KMS-11 (cell line): ENCODE data around the gene LRCH4.
A peak's percentile ranks its signal among the peaks of the same experiment; 100 is the strongest.

Experiments
- H2AFZ ChIP-seq: fragments of 200-600 bp; sonication (generic); 2 replicates; pipeline ENCODE4 v1.6.1; 2016; ENCODE audit warnings: antibody characterized with exemption, mixed run types, low read depth
- H3K27ac ChIP-seq: fragments of 200-600 bp; sonication (generic); 2 replicates; pipeline ENCODE4 v1.6.1; 2016; ENCODE audit warnings: mild to moderate bottlenecking, mixed run types
- H3K27me3 ChIP-seq: fragments of 200-600 bp; sonication (generic); 2 replicates; pipeline ENCODE4 v1.6.1; 2017; ENCODE audit warnings: mild to moderate bottlenecking, low read depth, mixed run types, moderate library complexity; ENCODE audit not compliant: insufficient read depth
- H3K36me3 ChIP-seq: fragments of 200-600 bp; sonication (generic); 2 replicates; pipeline ENCODE4 v1.6.1; 2017; ENCODE audit warnings: mild to moderate bottlenecking, mixed run types; ENCODE audit not compliant: insufficient read depth
- H3K4me1 ChIP-seq: fragments of 200-600 bp; sonication (generic); 2 replicates; pipeline ENCODE4 v1.6.1; 2016; ENCODE audit warnings: mild to moderate bottlenecking, low read depth, mixed run types; ENCODE audit not compliant: poor library complexity, severe bottlenecking
- H3K4me2 ChIP-seq: fragments of 200-600 bp; sonication (generic); 2 replicates; pipeline ENCODE4 v1.7.0; 2016; ENCODE audit warnings: mild to moderate bottlenecking, mixed run types
- H3K4me3 ChIP-seq: fragments of 200-600 bp; sonication (generic); IDR thresholded peaks from 2 replicates; pipeline ENCODE4 v1.6.1; 2017; ENCODE audit warnings: low read depth, low read length, mixed read lengths; ENCODE audit not compliant: insufficient read depth
- H3K79me2 ChIP-seq: fragments of 200-600 bp; sonication (generic); 2 replicates; pipeline ENCODE4 v1.6.1; 2016; ENCODE audit warnings: low read depth, mixed run types; ENCODE audit not compliant: insufficient read depth
- H3K9ac ChIP-seq: fragments of 200-600 bp; sonication (generic); 2 replicates; pipeline ENCODE4 v1.6.1; 2016; ENCODE audit warnings: mild to moderate bottlenecking, mixed run types
- H4K20me1 ChIP-seq: fragments of 200-600 bp; sonication (generic); 2 replicates; pipeline ENCODE4 v1.6.1; 2016; ENCODE audit warnings: mild to moderate bottlenecking, mixed run types; ENCODE audit not compliant: insufficient read depth
- CTCF ChIP-seq: fragments of 200-600 bp; sonication (generic); conservative IDR thresholded peaks from 2 replicates; pipeline ENCODE4 v1.6.1; 2017; ENCODE audit warnings: low read depth, mild to moderate bottlenecking, antibody characterized with exemption, low read length, moderate library complexity, mixed read lengths

Gene LRCH4

GRCh38 chr7:100590077-100590737 lies 4.3 kb upstream of the LRCH4 start:
- Histone ChIP-seq H3K27ac (no peak overlapping the region), H3K4me2 (no peak overlapping the region), H3K4me1 (peaks cover 2% of the 10 kb centered on the region), H3K36me3 (no peaks in the 10 kb centered on the region), H3K27me3 (peaks cover 69% of the 10 kb centered on the region), H3K79me2 (peaks cover 2% of the 10 kb centered on the region; the same call in 1 of the 2 replicates), H2AFZ (no peak overlapping the region), H4K20me1 (no peaks in the 10 kb centered on the region), H3K4me3 (no peak overlapping the region), H3K9ac (no peak overlapping the region)
- no peak for TF ChIP-seq CTCF

DNA sequence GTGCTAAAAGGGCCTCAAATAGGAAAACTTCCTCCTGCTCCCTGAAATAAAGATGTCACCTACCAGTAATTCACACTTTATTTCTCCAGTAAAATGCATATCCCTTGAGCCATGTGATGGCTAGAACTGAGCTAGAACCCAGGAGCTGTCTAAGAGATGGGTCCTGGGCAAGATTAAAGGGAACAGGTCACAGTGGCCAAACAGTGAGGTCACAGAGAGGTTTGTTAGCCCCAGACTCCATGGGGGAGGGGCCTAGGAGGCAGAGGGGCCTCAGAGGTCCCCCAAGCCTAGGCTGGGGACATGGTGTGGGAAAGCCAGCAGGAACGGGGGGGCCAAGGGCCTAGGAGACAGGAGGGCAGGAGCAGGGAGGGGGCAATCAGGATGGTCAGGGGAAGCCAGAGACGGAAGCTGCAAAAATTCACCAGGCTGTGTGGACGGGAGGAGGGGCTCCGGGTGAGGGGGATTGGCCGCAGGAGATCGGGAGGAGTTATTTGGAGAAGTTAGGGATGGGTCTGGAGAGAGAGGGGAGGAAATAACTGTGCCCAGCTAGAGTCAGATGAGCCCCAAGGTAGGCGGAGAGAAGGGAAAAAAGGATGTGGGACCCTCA lies 3.5 kb upstream of the LRCH4 start:
- H2AFZ ChIP-seq: no peak overlapping the region
- H3K27ac ChIP-seq: no peak overlapping the region
- TF ChIP-seq CTCF: no peak
- H4K20me1 ChIP-seq: no peaks in the 10 kb centered on the region
- H3K4me1 ChIP-seq: peaks cover 9% of the 10 kb centered on the region
- no peak overlapping the region for H3K4me3 ChIP-seq
- peaks cover 4% of the 10 kb centered on the region; the same call in 1 of the 2 replicates for H3K79me2 ChIP-seq
- peaks cover 61% of the 10 kb centered on the region for H3K27me3 ChIP-seq
- H3K9ac ChIP-seq: no peak overlapping the region
- no peaks in the 10 kb centered on the region for H3K36me3 ChIP-seq
- no peak overlapping the region for H3K4me2 ChIP-seq

DNA sequence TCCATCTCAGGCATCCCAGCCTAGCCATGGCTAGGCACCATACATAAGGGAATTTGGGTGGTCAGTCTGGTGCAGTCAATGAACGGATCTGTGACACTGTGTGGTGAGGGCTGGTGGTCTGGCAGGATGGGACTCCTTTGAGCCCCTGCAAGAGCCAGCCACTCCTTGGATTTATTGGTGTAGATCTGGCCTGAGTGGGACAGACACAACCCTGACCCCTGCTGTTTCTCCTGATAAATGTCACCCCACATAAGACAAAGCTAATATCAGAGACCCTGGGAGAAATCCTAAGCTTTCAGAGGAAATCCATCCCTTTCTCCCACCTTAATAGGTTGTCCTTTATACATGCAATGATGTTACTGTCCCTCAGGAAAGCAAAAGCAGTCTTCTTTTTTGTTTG lies 2.5 kb upstream of the LRCH4 start:
- Histone ChIP-seq H3K4me2 (no peak overlapping the region), H3K9ac (no peak overlapping the region), H3K4me3 (no peak overlapping the region), H3K4me1 (peaks cover 12% of the 10 kb centered on the region), H3K36me3 (no peaks in the 10 kb centered on the region), H3K79me2 (peaks cover 4% of the 10 kb centered on the region; the same call in 1 of the 2 replicates), H3K27ac (no peak overlapping the region), H2AFZ (no peak overlapping the region), H3K27me3 (peaks cover 51% of the 10 kb centered on the region), H4K20me1 (no peaks in the 10 kb centered on the region)
- 0 out of 2 replicates have a peak, but pooled peaks have one; percentile 51 for TF ChIP-seq CTCF

GRCh38 chr7:100586266-100587025 lies 517 bp upstream of the LRCH4 start, which contains the start of gene FBXO24:
FBXO24 (plus strand) TSS chr7:100586328; CDS start chr7:100586626, 298 bp downstream.
- Histone ChIP-seq H3K4me3 (no peak within 1 kb of the TSS), H3K27ac (peak within 1 kb of the TSS; percentile 64), H3K27me3 (peaks cover 31% of the 10 kb centered on the region), H2AFZ (peak within 1 kb of the TSS; percentile 79), H3K9ac (peak within 1 kb of the TSS; percentile 72; the same call in 1 of the 2 replicates), H4K20me1 (no peaks in the 10 kb centered on the region), H3K4me1 (peaks cover 12% of the 10 kb centered on the region), H3K4me2 (peak within 1 kb of the TSS; percentile 80), H3K36me3 (no peaks in the 10 kb centered on the region), H3K79me2 (peaks cover 4% of the 10 kb centered on the region; the same call in 1 of the 2 replicates)
- no peak for TF ChIP-seq CTCF
